Measurements from ENCODE around the gene SPSB4.

The SPSB4 gene

GRCh38 chr3:141073580-141073979 is 22.4 kb downstream of the SPSB4 start:
- in situ Hi-C loops (cut with MboI; ENCODE audit: low pct_unique_long_range_greater_than_20kb, low sequenced_read_pairs, unreplicated experiment), result no loop called here
- no peak for TF ChIP-seq CTCF (IDR thresholded peaks at IDR 0.05; ENCODE audit: extremely low read depth, insufficient read depth, missing control alignments)
- no peak for DNase-seq (ENCODE audit: low spot score)

DNA sequence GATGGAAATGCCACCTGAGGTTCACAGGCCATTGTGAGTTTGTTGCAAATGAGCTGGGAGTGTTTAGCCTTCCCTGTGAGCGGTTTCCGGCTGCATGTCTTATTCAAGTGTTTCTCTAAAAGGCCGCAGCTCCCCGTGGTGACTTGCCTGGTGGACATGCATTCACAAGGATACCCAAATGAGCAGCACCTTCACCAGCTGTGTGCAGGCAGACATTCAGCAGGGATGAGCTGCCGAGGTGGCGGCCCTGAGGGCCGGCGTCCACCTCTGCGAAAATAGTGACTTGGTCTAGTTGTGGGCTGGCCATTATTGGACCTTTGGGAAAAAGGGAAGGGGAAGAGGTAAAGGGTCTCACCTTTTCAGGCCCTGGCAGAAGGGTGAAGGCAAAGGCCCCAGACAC is 23.4 kb downstream of the SPSB4 start:
- DNase-seq (ENCODE audit: low spot score), result no peak

DNA sequence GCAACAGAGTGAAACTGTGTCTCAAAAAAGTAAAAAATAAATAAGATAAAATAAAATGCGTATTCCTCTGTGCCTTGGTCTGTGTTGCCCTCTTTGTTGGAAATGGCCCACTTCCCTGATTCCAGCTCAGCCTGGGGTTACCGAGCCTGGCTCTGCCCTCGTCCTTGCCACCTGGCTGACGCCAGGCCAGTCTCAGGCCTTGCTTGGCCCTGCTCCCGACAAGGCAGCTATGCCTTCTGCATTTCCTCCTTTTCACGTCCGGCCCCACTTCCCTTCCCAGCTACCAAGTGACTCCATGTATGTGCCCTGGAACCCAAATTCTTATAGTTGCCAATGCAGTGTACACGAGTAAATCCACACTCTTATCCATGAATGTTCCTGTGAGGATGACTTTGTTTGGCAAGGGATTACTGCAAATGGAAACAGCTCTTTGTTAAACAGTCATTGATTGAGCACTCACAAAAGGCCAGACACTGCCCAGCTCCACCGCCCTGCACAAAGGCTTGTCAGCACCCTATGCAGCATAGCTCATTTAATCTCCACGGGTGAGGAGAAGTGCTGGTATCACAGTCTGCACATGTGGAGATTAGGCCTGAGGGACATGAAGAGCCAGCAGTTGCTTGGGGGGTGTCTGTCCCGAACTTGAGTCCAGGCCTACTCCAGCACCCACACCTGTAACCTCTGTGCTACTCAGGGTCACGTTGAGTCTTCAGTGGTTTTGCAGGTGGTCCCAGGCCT is 25.1 kb downstream of the SPSB4 start:
- no peak for TF ChIP-seq CTCF (IDR thresholded peaks at IDR 0.05; ENCODE audit: extremely low read depth, insufficient read depth, missing control alignments)
- no peak for DNase-seq (ENCODE audit: low spot score)
- in situ Hi-C loops (cut with MboI; ENCODE audit: low pct_unique_long_range_greater_than_20kb, low sequenced_read_pairs, unreplicated experiment), result no loop called here

More for the DNA sequence above, 23.4 kb downstream of the SPSB4 start:
- no peak for TF ChIP-seq CTCF (IDR thresholded peaks at IDR 0.05; ENCODE audit: extremely low read depth, insufficient read depth, missing control alignments)
- in situ Hi-C loops (cut with MboI; ENCODE audit: low pct_unique_long_range_greater_than_20kb, low sequenced_read_pairs, unreplicated experiment), result no loop called here

GRCh38 chr3:141076797-141077571 is 25.8 kb downstream of the SPSB4 start:
- no peak for DNase-seq (ENCODE audit: low spot score)
- no peak for TF ChIP-seq CTCF (IDR thresholded peaks at IDR 0.05; ENCODE audit: extremely low read depth, insufficient read depth, missing control alignments)
- in situ Hi-C loops (cut with MboI; ENCODE audit: low pct_unique_long_range_greater_than_20kb, low sequenced_read_pairs, unreplicated experiment), result no loop called here

DNA sequence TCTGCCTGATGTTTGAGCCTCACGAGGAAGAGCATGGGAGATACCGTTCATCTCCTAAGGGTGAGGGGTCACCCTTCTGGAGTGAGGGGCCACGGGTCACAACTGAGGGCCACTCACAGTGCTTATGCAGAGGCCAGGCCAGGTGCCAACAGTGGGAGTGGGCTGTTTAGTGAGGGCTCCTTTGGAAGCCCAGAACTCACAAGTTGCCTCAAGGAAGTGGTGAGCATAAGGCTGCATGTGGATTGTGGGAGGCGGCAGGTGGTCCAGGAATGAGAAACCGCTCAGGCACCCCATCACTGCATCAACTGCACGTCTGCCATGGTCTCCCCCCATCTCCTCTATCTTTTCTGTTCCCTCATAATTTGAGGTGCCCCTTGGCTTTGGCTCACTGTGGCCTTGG is 26.5 kb downstream of the SPSB4 start:
- no peak for TF ChIP-seq CTCF (IDR thresholded peaks at IDR 0.05; ENCODE audit: extremely low read depth, insufficient read depth, missing control alignments)
- in situ Hi-C loops (cut with MboI; ENCODE audit: low pct_unique_long_range_greater_than_20kb, low sequenced_read_pairs, unreplicated experiment), result no loop called here
- DNase-seq (ENCODE audit: low spot score), result no peak

DNA sequence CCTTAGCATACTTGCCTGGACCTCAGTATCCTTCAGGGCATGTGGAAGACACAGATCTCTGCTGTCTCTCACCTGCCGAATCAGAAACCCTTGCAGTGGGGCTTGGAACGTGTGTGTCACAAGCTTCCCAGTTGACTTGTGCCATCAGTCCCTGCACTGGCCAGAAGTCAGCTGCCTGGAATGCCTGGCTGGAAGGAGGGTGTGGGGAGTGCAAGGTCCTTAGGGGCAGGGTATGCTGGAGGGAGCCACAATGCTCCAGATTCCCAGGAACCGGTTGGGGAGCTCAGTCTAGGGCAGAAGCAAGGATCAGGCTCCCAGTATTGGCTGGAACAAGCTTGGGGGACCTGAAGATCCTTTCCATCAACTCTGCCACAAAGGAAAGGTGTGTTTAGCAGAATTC is 27.1 kb downstream of the SPSB4 start:
- no peak for TF ChIP-seq CTCF (IDR thresholded peaks at IDR 0.05; ENCODE audit: extremely low read depth, insufficient read depth, missing control alignments)
- in situ Hi-C loops (cut with MboI; ENCODE audit: low pct_unique_long_range_greater_than_20kb, low sequenced_read_pairs, unreplicated experiment), result no loop called here

More for the DNA sequence above, 27.1 kb downstream of the SPSB4 start:
- no peak for DNase-seq (ENCODE audit: low spot score)
